ENCODE results near the gene IL17C. TPM values are rescaled to one million over a fixed set of nuclear protein-coding genes. Genes with fewer than 3 reads are reported as not detected.

Gene IL17C
- total RNA-seq, 1 experiment from 2014 or later, result 0.31 TPM

DNA sequence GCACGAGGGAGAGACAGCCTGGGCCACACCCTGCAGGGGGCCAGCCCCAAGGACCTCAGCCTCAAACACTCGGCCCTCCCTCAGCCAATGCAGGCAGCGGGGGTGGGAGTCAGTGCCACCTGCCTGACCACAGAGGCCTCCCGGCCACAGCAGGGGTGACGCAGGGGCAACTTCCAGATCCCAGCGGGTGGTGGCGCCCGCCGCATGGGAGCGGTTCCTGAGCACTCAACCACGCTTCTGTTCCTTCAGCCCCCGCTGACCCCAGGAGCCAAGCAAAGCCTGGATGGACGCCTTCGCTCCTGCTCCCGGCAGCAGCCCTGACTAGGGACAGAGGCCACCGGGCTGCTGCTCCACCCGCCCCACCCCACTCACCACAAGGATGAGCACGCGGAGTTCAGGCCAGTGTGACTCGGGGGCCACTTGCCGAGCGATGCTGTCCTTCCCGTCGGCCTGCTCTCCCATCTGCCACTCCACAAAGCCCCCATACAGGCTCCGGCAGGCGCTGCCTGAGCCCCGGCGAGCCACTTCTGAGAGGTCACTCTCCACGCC is 17.4 kb downstream of the IL17C start:
- no peaks in the 10 kb centered on the region for H3K9me3 ChIP-seq (ENCODE audit: control insufficient read depth, low read depth, low read length)
- H3K56ac ChIP-seq (ENCODE audit: insufficient read length, low read depth, low read length), result no peak overlapping the region
- H2BK20ac ChIP-seq (ENCODE audit: low read depth, low read length, poor library complexity, severe bottlenecking), result no peak overlapping the region
- Mint-ChIP-seq H3K27ac (peak overlapping the region in 1 of 3 experiments; percentile 34; a peak in 1 of 7 replicates), H3K36me3 (ENCODE audit: insufficient read depth in 1 of 3, low read depth in 3 of 3) (peaks cover 9 to 34% (median 30%) of the 10 kb centered on the region in 3 experiments; a peak in 6 of 7 replicates), H3K4me1 (peaks cover 6 to 11% of the 10 kb centered on the region in 2 experiments; a peak in 3 of 4 replicates), H3K9me3 (no peaks in the 10 kb centered on the region), H3K27me3 (ENCODE audit: low read depth) (no peaks in the 10 kb centered on the region), H3K4me3 (no peak overlapping the region)
- no peak overlapping the region for H3T11ph ChIP-seq (ENCODE audit: low read length)
- no peak overlapping the region for H4K8ac ChIP-seq (replicated peaks; ENCODE audit: insufficient read length, low read depth, low read length)
- H3K79me2 ChIP-seq (ENCODE audit: insufficient read depth, low read length), result peaks cover 13% of the 10 kb centered on the region; the same call in 1 of the 2 replicates
- no peaks in the 10 kb centered on the region; the same call in 1 of the 2 replicates for H3K4me1 ChIP-seq (ENCODE audit: insufficient read depth, low read length)
- H2BK5ac ChIP-seq (ENCODE audit: insufficient read length, low read length), result no peak overlapping the region
- no peak overlapping the region for H3K18ac ChIP-seq (ENCODE audit: insufficient read length, low read depth, low read length)
- no peak overlapping the region for H2BK15ac ChIP-seq (ENCODE audit: low read depth, low read length)
- no peak overlapping the region for H2AK5ac ChIP-seq (ENCODE audit: insufficient read length, low read length)
- no peak overlapping the region for H3K27ac ChIP-seq (ENCODE audit: insufficient read length, low read depth, low read length)
- H2AFZ ChIP-seq (ENCODE audit: low read length), result no peak overlapping the region
- no peak overlapping the region for H3K4me2 ChIP-seq (ENCODE audit: insufficient read depth, insufficient read length, low read length)
- TF ChIP-seq, protein P1, sequence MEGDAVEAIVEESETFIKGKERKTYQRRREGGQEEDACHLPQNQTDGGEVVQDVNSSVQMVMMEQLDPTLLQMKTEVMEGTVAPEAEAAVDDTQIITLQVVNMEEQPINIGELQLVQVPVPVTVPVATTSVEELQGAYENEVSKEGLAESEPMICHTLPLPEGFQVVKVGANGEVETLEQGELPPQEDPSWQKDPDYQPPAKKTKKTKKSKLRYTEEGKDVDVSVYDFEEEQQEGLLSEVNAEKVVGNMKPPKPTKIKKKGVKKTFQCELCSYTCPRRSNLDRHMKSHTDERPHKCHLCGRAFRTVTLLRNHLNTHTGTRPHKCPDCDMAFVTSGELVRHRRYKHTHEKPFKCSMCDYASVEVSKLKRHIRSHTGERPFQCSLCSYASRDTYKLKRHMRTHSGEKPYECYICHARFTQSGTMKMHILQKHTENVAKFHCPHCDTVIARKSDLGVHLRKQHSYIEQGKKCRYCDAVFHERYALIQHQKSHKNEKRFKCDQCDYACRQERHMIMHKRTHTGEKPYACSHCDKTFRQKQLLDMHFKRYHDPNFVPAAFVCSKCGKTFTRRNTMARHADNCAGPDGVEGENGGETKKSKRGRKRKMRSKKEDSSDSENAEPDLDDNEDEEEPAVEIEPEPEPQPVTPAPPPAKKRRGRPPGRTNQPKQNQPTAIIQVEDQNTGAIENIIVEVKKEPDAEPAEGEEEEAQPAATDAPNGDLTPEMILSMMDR (conservative IDR thresholded peaks at IDR 0.05), result no peak
- H3K23me2 ChIP-seq (ENCODE audit: insufficient read length, low read depth, low read length, poor library complexity, severe bottlenecking), result peaks cover 8% of the 10 kb centered on the region
- H3K23ac ChIP-seq (ENCODE audit: insufficient read length, low read depth, low read length), result no peak overlapping the region
- H3K14ac ChIP-seq (ENCODE audit: insufficient read depth, low read length), result no peak overlapping the region; the same call in 1 of the 2 replicates
- H4K20me1 ChIP-seq (ENCODE audit: control insufficient read depth, insufficient read depth, insufficient read length), result no peaks in the 10 kb centered on the region
- no peaks in the 10 kb centered on the region for H3K27me3 ChIP-seq (ENCODE audit: insufficient read depth, low read length)
- H2BK120ac ChIP-seq (ENCODE audit: low read depth, low read length, poor library complexity, severe bottlenecking), result no peak overlapping the region
- no peak overlapping the region for H3K4ac ChIP-seq (ENCODE audit: low read depth, low read length)
- no peak overlapping the region for H2BK12ac ChIP-seq (ENCODE audit: insufficient read length, low read depth, low read length)
- H3K9ac ChIP-seq (ENCODE audit: extremely low read depth, insufficient read length, low read length), result no peak overlapping the region
- no CpG with 5 or more reads among the region's 29 CpGs for WGBS (ENCODE audit: extremely low coverage, insufficient read length, low lambda C conversion rate)
- peaks cover 3% of the 10 kb centered on the region for H3K79me1 ChIP-seq (ENCODE audit: insufficient read depth, low read depth, low read length, poor library complexity, severe bottlenecking)
- H4K91ac ChIP-seq (ENCODE audit: insufficient read length, low read depth, low read length), result no peak overlapping the region
- DNase-seq, result no peak
- no peak overlapping the region for H4K5ac ChIP-seq (ENCODE audit: insufficient read length, low read depth, low read length)

Data from H9 (cell line).